ENCODE results near the gene PTCSC3. TPM values are rescaled to one million over a fixed set of nuclear protein-coding genes. Genes with fewer than 3 reads are reported as not detected.

Gene PTCSC3
- total and polyA plus RNA-seq, 10 of the 15 experiments (the other 5 are each of a cell fraction or from before 2014, with no cell fraction given), result not detected

DNA sequence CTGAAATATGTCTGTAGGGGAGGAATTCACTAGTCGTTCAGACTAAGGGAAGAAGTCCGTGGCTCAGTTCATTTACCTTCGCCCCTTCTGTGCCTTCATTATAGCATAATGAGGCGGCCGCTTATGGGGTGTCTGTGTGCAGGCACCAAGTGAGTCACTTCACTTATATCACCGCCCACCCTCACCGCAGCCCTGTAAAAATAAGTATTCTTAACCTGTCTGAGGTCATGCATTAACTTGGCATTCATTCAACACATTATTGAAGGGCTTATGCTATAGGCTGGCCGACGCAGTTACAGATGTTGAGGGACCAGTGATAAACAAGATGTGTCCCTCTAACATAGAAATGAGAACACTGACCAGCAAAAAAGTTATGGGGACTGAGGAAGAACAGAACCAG lies 47.7 kb upstream of the PTCSC3 start (continued):
- TF ChIP-seq SMAD5 (IDR thresholded peaks at IDR 0.05; ENCODE audit: low read depth) (no peak), ZNF217 (IDR thresholded peaks at IDR 0.05) (no peak), RELB (IDR thresholded peaks at IDR 0.05; ENCODE audit: low read depth) (no peak), EP300 (IDR thresholded peaks at IDR 0.05; ENCODE audit: borderline replicate concordance in 1 of 2, control insufficient read depth in 1 of 2, low read depth in 2 of 2, low read length in 2 of 2) (no peak), MEF2A (IDR thresholded peaks at IDR 0.05; ENCODE audit: insufficient read depth, low read depth, low read length) (no peak), ZZZ3 (IDR thresholded peaks at IDR 0.05; ENCODE audit: control insufficient read depth, insufficient read length, low read depth) (no peak)

DNA sequence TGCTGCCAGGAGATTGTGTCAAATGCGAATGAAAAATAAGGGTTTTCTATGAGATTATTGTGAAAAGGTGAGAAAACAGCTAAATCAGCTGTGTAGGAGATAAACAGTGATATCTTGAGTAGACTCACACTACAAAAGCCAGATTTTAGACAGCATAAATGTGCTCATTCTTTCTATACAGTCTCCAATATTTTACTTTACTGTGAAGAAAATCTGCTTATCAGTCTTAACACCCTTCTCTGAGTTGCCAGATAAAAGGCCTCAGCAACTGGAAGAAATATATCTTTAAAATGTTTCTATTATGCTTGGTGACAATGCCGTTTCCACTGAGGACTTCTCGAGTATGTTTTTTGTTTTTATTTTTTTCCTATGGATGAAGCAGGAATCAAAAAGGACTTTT lies 47.0 kb upstream of the PTCSC3 start:
- H3K79me2 ChIP-seq (ENCODE audit: control insufficient read depth, insufficient read depth, low read length), result no peaks in the 10 kb centered on the region
- no peak overlapping the region for H2AFZ ChIP-seq (ENCODE audit: control insufficient read depth, low read depth, low read length)
- H3K4me3 ChIP-seq, result no peak overlapping the region
- no peaks in the 10 kb centered on the region; a peak in 1 of 4 replicates for H3K27me3 ChIP-seq (replicated peaks in 1 of 2; ENCODE audit: control insufficient read depth in 2 of 2, insufficient read depth in 2 of 2, low read length in 1 of 2)
- H3K9me3 ChIP-seq (replicated peaks; ENCODE audit: control insufficient read depth, insufficient read depth, low read length), result no peaks in the 10 kb centered on the region
- H3K27ac ChIP-seq (ENCODE audit: control insufficient read depth, insufficient read depth), result no peak overlapping the region
- ChIA-PET SMC1A (ENCODE audit: uncharacterized antibody, unreplicated experiment) (no interaction called here), CTCF (interaction anchor here (1.1 kb wide), 1 partner anchor 25 kb away, joined by 3 read pairs; no protein-coding TSS in a partner anchor), RAD21 (ENCODE audit: unreplicated experiment) (no interaction called here), POLR2A (no interaction called here)
- no peak for ATAC-seq
- TF ChIP-seq TCF3 (IDR thresholded peaks at IDR 0.05; ENCODE audit: borderline replicate concordance, insufficient read depth, low read depth, low read length) (no peak), SRF (IDR thresholded peaks at IDR 0.05; ENCODE audit: low read depth in 2 of 2, low read length in 2 of 2) (no peak), KAT2A (conservative IDR thresholded peaks at IDR 0.05; ENCODE audit: control insufficient read depth, low read depth, low read length) (no peak), HDGF (IDR thresholded peaks at IDR 0.05) (no peak), NFIC (IDR thresholded peaks at IDR 0.05; ENCODE audit: low read depth, low read length) (no peak)
- in situ Hi-C loops (cut with MboI), result no loop called here
- H3K4me2 ChIP-seq (ENCODE audit: control insufficient read depth, insufficient read depth), result no peak overlapping the region
- H3K9ac ChIP-seq (ENCODE audit: control insufficient read depth, insufficient read depth, low read length), result no peak overlapping the region
- intact Hi-C loops (cut with micrococcal nuclease; ENCODE audit: unreplicated experiment), result no loop called here
- DNase-seq (ENCODE audit: low read depth, low spot score), result no peak
- H3K4me1 ChIP-seq (ENCODE audit: control insufficient read depth, insufficient read depth, low read length), result no peaks in the 10 kb centered on the region
- no peaks in the 10 kb centered on the region for H3K36me3 ChIP-seq (ENCODE audit: control insufficient read depth in 2 of 2, insufficient read depth in 2 of 2, low read length in 1 of 2)
- WGBS (ENCODE audit: insufficient coverage, insufficient replicate concordance, low lambda C conversion rate, missing lambda C conversion rate), result 71% methylated on average over 3 of the region's 3 CpGs
- H4K20me1 ChIP-seq (ENCODE audit: control insufficient read depth, insufficient read depth), result no peaks in the 10 kb centered on the region
- no TSS peak for BruUV-seq (replicated peaks)
- FAIRE-seq, result no peak
